ENCODE data around the gene NBPF3.

The NBPF3 gene

DNA sequence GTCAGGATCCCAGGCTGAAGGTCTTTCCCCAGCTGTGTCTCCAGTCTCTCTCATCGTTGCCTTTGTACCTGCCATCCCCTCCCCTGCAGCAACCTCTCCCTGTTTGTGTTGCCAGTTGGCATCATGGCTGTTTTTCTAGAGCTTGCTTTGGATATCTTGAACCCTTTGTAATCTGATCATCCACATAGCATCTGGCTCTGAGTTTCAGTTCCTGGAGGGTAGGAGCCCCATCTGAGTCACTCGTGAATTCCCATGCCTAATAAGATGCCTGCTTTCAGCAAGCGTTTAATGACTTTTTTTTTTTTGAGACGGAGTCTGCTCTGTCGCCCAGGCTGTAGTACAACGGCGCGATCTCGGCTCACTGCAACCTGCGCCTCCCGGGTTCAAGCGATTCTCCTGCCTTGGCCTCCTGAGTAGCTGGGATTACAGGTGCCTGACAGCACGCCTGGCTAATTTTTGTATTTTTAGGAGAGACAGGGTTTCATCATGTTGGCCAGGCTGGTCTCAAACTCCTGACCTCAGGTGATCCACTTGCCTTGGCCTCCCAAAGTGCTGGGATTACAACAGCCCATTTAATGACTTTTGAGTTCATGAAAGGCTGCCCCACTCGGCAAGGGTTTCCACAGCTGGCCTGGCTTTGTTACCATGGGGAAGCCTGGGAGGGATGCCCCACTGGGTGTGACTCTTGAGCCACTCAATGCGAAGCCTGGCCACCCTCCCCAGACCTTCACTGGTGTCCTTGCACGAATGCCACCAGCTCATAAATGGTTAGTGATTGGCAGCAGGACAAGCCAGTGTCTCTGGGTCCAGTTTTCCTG lies 81.2 kb downstream of the NBPF3 start:
- no peak for DNase-seq

GRCh38 chr1:21521717-21522060 lies 81.8 kb downstream of the NBPF3 start:
- DNase-seq = no peak

DNA sequence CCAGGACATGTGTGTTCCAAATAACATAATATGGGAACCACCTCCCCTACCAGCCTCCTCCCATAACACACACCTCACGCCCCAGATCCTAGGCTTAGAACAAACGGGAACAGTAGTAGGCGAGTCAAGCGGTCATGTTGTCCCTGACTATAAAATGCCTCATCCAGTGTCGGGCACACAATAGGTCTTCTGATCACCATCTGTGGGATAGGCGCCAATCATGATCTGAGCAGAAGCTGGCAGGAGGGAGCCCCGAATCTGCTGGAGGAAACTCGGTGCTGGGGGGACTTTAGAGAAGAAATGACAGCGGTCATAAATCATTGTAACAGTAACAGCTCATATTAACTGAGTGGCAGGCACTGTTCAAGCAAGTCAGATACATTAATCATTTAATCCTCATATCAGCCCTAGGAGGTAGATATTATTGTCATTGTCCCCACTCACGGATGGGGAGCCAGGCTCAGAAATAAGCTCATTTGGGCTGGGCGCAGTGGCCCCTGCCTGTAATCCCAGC lies 82.6 kb downstream of the NBPF3 start:
- no peak for DNase-seq

GRCh38 chr1:21523297-21523813 lies 83.4 kb downstream of the NBPF3 start:
- no peak for DNase-seq

DNA sequence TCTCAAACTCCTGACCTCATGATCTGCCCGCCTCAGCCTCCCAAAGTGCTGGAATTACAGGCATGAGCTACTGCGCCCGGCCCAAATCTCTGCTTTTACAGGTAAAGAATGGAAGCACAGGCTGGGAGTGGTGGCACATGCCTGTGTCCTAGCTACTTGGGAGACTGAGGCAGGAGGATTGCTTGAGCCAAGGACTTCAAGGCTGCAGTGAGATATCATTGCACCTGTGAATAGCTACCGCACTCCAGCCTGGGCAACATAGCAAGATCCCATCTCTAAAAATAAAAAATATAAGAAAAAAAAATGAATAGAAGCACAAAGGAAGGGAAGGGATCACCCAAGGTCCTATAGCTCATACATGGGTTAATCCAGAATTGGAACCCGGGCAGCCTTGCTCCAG lies 84.3 kb downstream of the NBPF3 start:
- DNase-seq = no peak

DNA sequence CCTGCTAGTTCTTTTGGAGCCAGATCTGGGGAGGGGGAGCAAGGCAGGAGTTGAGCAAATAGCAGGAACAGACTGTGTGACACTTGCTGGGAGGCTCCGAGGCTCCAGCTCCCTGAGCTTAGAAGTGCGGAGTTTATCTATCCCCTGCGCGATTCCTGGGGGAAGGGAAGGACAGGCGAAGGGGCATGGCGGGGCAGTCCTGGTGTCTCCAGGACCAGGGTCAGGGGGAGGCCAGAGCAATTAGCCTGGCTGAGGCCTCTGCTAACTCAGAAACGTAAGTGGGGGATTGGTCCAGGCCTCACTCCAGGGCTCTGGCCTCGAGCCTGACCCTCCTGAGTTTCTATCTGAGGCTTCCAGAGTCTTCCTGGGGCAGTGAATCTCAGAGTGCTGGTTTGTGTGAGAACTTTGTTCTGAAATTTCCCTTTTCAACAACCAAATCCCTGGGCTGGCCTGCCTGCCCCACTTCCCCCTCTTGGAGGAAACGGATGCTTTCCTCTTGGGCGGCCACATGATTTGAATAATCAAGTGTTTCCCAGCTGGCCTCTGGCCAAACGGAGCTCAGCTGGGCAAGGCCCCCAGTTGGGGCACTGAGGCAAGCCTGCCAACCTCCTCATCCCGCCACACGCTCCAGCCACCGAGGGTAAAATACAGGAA lies 84.9 kb downstream of the NBPF3 start:
- no peak for DNase-seq

DNA sequence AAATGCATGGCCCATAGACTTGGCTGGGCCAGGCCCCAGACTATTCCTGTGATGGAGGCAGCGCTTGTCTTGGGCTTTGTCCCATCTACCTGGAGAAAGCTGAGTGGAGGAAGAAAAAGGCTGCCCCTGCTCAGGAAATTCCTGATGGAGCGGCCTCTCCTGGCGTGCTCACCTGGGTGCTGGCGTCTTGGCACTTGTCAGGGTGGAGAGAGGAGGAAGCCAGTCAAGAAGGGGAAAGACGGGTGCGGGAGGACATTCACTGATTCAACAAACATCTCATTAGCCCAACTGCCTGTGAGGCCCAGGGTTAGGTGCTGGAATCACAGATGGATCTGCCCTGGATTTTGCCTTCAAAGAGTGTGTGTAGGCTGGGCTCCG lies 85.4 kb downstream of the NBPF3 start:
- no peak for DNase-seq

- DNase-seq = no peak
Observed at GRCh38 chr1:21526441-21526840, 86.5 kb downstream of the NBPF3 start.

GRCh38 chr1:21530368-21531016 lies 90.6 kb downstream of the NBPF3 start:
- DNase-seq = no peak

DNA sequence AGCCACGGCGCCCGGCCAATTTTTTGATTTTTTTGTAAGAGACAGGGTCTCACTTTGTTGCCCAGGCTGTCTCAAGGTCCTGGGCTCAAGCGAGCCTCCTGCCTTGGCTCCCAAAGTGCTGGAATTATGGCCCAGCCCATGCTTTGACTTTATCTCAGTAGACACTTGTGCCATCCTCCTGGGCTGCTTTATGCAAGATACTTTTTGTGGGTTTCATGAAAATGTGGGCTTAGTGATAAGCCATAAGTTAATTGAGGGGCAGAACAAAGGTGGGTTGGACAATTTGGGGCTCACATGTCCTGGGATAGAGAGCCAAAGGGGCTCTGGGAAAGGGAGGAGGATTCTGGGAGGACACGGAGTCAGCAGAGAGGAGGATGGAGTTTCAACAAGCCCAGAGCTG lies 91.3 kb downstream of the NBPF3 start:
- DNase-seq = no peak

- DNase-seq = no peak
Observed at GRCh38 chr1:21532496-21532895, 92.6 kb downstream of the NBPF3 start.

DNA sequence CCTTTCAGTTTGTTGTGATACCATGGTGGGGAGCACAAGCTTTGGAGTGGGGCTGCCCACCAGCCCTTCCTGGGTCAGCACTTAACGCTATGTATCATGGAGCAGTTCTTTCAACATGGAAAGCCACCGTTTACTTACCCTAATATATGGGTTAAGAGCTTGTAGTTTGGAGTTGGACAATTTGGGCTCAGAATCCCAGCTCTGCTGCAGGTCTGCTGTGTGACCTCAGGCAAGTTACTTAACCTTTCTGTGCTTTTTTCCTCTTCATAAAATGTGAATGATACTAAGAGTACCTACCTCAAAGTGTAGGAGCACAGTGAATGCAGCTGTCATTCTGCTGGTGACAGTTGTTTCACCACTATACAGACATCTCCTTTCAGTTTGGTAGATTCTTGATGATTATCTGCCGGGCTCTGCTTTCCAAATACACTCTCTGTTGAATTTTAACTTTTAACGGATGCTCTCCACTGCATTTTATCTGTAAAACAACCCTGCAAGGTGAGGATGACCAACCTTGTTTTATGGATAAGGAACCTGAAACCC lies 93.1 kb downstream of the NBPF3 start:
- no peak for DNase-seq

GRCh38 chr1:21534146-21534545 lies 94.2 kb downstream of the NBPF3 start:
- no peak for DNase-seq
